Activated CD8-positive, alpha-beta T cell treated with anti-CD3 and anti-CD28 coated beads for 36 hours (primary cell): ENCODE data around the gene ST3GAL2. TPM values are rescaled to one million over a fixed set of nuclear protein-coding genes. Genes with fewer than 3 reads are reported as not detected.

Experiments
- ATAC-seq: fragments of 200-7000 bp; cut with Tn5 transposase; one replicate; pipeline ENCODE4 v1.10.0; 2021; ENCODE audit warnings: mild to moderate bottlenecking, moderate library complexity
- CTCF ChIA-PET: fragments of 350-600 bp; sonication (Branson Sonifier 250); formaldehyde crosslinking; loops from one replicate; lab custom pipeline; 2021; ENCODE audit warnings: antibody characterized with exemption; lab: Charles Lee
- POLR2A ChIA-PET: fragments of 350-600 bp; sonication (Branson Sonifier 250); formaldehyde crosslinking; loops from one replicate; lab custom pipeline; 2021; ENCODE audit warnings: antibody characterized with exemption; lab: Charles Lee
- DNase-seq: peaks from one replicate; pipeline ENCODE4 v3.0.0-alpha.2; 2020
- H3K27ac Mint-ChIP-seq: one replicate; pipeline ENCODE4 v1.8.0; 2021; ENCODE audit warnings: mild to moderate bottlenecking, mixed read lengths
- H3K27me3 Mint-ChIP-seq: one replicate; pipeline ENCODE4 v1.8.0; 2021; ENCODE audit warnings: mixed read lengths
- H3K36me3 Mint-ChIP-seq: one replicate; pipeline ENCODE4 v1.8.0; 2021; ENCODE audit warnings: low read depth, mixed read lengths
- H3K4me1 Mint-ChIP-seq: one replicate; pipeline ENCODE4 v1.8.0; 2021; ENCODE audit warnings: low read depth, mixed read lengths
- H3K4me3 Mint-ChIP-seq: one replicate; pipeline ENCODE4 v1.8.0; 2021; ENCODE audit warnings: mild to moderate bottlenecking, moderate library complexity, mixed read lengths
- H3K9me3 Mint-ChIP-seq: one replicate; pipeline ENCODE4 v1.8.0; 2021; ENCODE audit warnings: mixed read lengths
- intact Hi-C: fragments of 100-400 bp; cut with micrococcal nuclease; formaldehyde crosslinking; loops from one replicate; pipeline ENCODE4 v1.10.0; 2022
- total RNA-seq, 2 experiments: library from RNA; stranded (reverse); gene quantifications; one replicate each; pipeline ENCODE4 v1.2.3, GENCODE V29; 2021
- TF ChIP-seq, protein P1 (sequence below): fragments of 200-600 bp; IDR thresholded peaks from one replicate; pipeline ENCODE4 v1.8.0; 2022; ENCODE audit warnings: antibody characterized with exemption, mild to moderate bottlenecking

The ST3GAL2 gene
- total RNA-seq, 2 experiments from 2014 or later, result 13.2 to 19.0 TPM

DNA sequence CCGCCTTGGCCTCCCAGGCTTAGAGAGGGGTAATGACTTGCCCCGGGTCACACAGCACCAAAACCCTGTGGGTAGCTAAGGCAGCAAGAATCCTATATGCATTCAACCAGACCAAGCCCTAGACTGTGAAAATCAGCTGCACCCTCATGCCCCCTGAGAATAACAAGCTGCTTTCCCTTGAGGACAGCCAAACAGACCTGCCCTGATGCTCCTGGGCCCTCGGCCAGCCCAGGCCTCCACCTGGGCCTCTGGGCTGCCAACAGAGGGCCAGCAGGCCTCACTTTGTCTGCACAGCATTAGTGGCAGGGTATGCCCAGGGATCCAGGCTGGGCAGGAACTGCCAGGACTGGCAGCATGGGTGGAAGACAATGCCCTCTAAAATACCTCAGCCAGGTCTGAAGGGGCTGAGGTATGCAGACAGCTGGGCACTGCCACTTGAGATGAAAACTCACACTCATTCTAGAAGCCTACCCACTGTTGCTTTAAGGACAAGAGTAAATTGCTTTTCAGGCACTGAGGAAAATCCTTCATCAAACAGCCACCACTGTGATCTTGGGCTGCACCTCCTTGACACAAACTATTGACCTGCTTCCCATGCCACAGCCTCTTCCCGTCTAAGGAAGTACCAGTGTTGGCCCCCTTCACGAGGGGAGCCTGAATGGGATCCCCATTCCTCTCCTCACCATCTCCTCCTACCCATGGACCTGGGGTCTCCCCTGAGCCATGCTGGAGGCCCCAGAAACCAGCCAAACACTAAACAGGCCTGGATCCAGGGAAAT lies 8.8 kb downstream of the ST3GAL2 start:
- no peaks in the 10 kb centered on the region for H3K27me3 Mint-ChIP-seq
- POLR2A ChIA-PET, result interaction anchor here (1.1 to 1.3 kb wide), 3 partner anchors 8 to 49 kb away, joined by 3 to 8 read pairs (median 4); partner anchors contain the start of gene ST3GAL2
- intact Hi-C loops, result no loop called here
- DNase-seq (no peak), ATAC-seq (no peak)
- H3K4me1 Mint-ChIP-seq, result peaks cover 72% of the 10 kb centered on the region
- H3K9me3 Mint-ChIP-seq, result no peaks in the 10 kb centered on the region
- peaks cover 11% of the 10 kb centered on the region for H3K36me3 Mint-ChIP-seq
- TF ChIP-seq, protein P1, sequence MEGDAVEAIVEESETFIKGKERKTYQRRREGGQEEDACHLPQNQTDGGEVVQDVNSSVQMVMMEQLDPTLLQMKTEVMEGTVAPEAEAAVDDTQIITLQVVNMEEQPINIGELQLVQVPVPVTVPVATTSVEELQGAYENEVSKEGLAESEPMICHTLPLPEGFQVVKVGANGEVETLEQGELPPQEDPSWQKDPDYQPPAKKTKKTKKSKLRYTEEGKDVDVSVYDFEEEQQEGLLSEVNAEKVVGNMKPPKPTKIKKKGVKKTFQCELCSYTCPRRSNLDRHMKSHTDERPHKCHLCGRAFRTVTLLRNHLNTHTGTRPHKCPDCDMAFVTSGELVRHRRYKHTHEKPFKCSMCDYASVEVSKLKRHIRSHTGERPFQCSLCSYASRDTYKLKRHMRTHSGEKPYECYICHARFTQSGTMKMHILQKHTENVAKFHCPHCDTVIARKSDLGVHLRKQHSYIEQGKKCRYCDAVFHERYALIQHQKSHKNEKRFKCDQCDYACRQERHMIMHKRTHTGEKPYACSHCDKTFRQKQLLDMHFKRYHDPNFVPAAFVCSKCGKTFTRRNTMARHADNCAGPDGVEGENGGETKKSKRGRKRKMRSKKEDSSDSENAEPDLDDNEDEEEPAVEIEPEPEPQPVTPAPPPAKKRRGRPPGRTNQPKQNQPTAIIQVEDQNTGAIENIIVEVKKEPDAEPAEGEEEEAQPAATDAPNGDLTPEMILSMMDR, result no peak
- H3K27ac Mint-ChIP-seq, result peak overlapping the region; percentile 86
- H3K4me3 Mint-ChIP-seq, result no peak overlapping the region
- CTCF ChIA-PET, result no interaction called here

DNA sequence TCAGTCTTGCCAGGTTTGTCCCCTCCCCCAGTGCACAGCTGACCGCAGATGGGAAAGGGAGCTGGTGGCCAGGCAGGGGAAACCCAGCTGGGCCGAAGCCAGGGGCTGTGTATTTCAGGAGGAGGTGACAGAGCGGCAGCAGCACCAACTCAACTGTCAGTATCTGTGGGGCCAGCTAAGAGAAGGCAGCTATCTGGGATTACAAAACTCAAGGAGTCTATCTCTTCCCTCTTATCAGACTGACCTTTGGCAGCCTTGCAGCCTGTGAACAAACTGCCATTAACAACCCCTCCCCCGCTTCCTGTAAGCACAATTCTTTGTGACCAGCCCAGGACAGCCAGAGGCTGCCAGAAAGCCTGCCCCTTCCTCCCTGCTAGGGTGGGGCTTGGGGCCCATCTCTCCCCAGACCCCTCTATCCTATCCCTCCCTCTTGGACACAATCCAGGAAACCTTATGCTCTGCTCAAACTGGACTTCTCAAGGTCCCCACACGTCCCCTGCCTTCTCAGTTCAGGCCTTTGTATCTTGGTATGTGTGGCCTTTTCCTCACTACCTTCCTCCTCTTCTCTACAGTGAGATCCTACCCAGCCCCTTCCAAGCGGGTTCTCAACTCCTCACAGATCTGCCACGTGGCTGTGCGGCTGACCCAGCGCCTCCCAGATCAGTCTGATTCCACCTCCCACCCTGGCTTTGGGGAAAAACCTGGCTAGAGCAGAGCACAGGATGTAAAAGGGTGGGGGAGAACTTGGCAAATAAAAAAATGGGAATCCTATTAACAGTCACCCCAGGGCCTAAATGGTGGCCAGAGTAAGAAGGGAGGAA lies 10.5 kb downstream of the ST3GAL2 start:
- H3K27ac Mint-ChIP-seq, result peak overlapping the region; percentile 91
- CTCF ChIA-PET, result no interaction called here

DNA sequence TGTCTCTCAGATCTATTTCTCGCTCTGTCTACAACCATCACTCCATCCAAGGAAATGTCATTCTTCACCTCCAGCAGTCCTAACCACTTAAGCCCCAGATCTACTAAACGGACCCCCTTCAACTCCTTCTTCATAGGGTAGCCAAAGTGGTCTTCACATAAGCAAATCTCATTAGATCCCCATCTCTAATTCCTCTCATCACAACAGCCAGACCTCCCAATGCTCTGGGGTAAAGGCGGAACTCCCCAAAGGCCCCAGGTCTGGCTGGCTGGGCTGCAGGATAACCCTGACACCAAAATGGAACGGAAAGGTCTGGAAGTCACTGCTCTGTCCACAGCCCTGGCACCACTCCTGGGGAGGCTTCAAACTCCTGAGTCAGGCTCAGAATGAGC lies 11.1 kb downstream of the ST3GAL2 start:
- Mint-ChIP-seq H3K9me3 (no peaks in the 10 kb centered on the region), H3K27me3 (no peaks in the 10 kb centered on the region), H3K27ac (peak overlapping the region; percentile 91), H3K36me3 (peaks cover 8% of the 10 kb centered on the region), H3K4me1 (peaks cover 55% of the 10 kb centered on the region), H3K4me3 (no peak overlapping the region)
- DNase-seq (no peak), ATAC-seq (no peak)
- TF ChIP-seq, protein P1, result no peak
- intact Hi-C loops, result no loop called here
- POLR2A ChIA-PET, result interaction anchor here (0.5 to 0.6 kb wide), 2 partner anchors 19 to 73 kb away, joined by 4 to 7 read pairs; no protein-coding TSS in a partner anchor
- CTCF ChIA-PET, result no interaction called here

More for the DNA sequence above, 10.5 kb downstream of the ST3GAL2 start:
- POLR2A ChIA-PET, result interaction anchor here (0.5 to 1.1 kb wide), 3 partner anchors 19 to 72 kb away, joined by 3 to 7 read pairs (median 4); no protein-coding TSS in a partner anchor
- no peaks in the 10 kb centered on the region for H3K27me3 Mint-ChIP-seq
- H3K4me1 Mint-ChIP-seq, result peaks cover 57% of the 10 kb centered on the region
- H3K36me3 Mint-ChIP-seq, result peaks cover 6% of the 10 kb centered on the region
- ATAC-seq (peak; percentile 59), DNase-seq (peak; percentile 83)
- TF ChIP-seq, protein P1, result no peak
- H3K9me3 Mint-ChIP-seq, result no peaks in the 10 kb centered on the region
- H3K4me3 Mint-ChIP-seq, result peak overlapping the region; percentile 50
- intact Hi-C loops, result no loop called here

DNA sequence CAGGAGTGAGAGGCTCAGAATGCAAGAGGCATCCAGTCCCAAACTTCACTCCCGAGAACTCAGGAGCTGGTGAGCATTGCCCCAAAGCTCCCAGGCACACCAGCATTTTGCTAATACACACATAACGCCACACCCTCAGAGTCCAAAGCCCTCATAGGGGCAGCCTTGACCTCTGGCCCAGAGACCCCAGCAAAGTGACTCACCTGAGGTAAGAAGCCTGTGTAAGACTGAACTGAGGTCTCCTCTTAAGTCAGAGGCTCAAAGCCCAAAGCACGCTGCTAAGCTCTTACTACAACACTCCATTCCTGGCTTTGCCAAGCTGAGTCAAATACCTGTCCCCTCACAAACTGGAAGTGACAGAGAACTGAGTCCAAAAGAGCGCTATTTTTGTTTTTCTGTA lies 16.4 kb downstream of the ST3GAL2 start:
- CTCF ChIA-PET, result no interaction called here
- Mint-ChIP-seq H3K4me1 (peaks cover 50% of the 10 kb centered on the region), H3K9me3 (no peaks in the 10 kb centered on the region), H3K36me3 (peaks cover 8% of the 10 kb centered on the region), H3K27me3 (no peaks in the 10 kb centered on the region), H3K4me3 (no peak overlapping the region), H3K27ac (no peak overlapping the region)
- no peak for DNase-seq
- intact Hi-C loops, result no loop called here
- TF ChIP-seq, protein P1, result no peak
- POLR2A ChIA-PET, result interaction anchor here (1.4 to 1.7 kb wide), 2 partner anchors 14 to 32 kb away, joined by 4 to 6 read pairs; partner anchors contain the start of gene FCSK
- ATAC-seq, result no peak
